NCI-H345 treated with DMSO at 0.1 percent for 48 hours (cell line): ENCODE measurements around the gene ZFYVE21.

Experiments
- DNase-seq: peaks from one replicate; lab custom pipeline; 2025; ENCODE audit not compliant: unreplicated experiment; lab: John Stamatoyannopoulos, UW

The ZFYVE21 gene

GRCh38 chr14:103736546-103737431 lies 21.2 kb downstream of the ZFYVE21 start:
- DNase-seq: no peak

GRCh38 chr14:103737432-103738045 lies 21.9 kb downstream of the ZFYVE21 start:
- no peak for DNase-seq

GRCh38 chr14:103738166-103738565 lies 22.6 kb downstream of the ZFYVE21 start:
- no peak for DNase-seq

GRCh38 chr14:103738701-103739451 lies 23.3 kb downstream of the ZFYVE21 start:
- DNase-seq: no peak

GRCh38 chr14:103739466-103739792 lies 23.8 kb downstream of the ZFYVE21 start:
- no peak for DNase-seq

GRCh38 chr14:103739793-103740501 lies 24.3 kb downstream of the ZFYVE21 start:
- no peak for DNase-seq

- no peak for DNase-seq
These were observed 25.5 kb downstream of the ZFYVE21 start for GRCh38 chr14:103740991-103741689.

GRCh38 chr14:103741876-103742275 lies 26.3 kb downstream of the ZFYVE21 start:
- no peak for DNase-seq

GRCh38 chr14:103742499-103743255 lies 27.1 kb downstream of the ZFYVE21 start:
- DNase-seq: no peak

- DNase-seq: no peak
These were observed 28.1 kb downstream of the ZFYVE21 start for GRCh38 chr14:103743691-103744090.

GRCh38 chr14:103744621-103745395 lies 29.2 kb downstream of the ZFYVE21 start:
- no peak for DNase-seq

- DNase-seq: no peak
These were observed 29.8 kb downstream of the ZFYVE21 start for GRCh38 chr14:103745424-103745823.

GRCh38 chr14:103746701-103747100 lies 31.1 kb downstream of the ZFYVE21 start:
- DNase-seq: no peak

- no peak for DNase-seq
These were observed 32.9 kb downstream of the ZFYVE21 start for GRCh38 chr14:103748534-103748857.

- DNase-seq: no peak
These were observed 33.8 kb downstream of the ZFYVE21 start for GRCh38 chr14:103749452-103749851.

GRCh38 chr14:103749860-103750259 lies 34.2 kb downstream of the ZFYVE21 start:
- no peak for DNase-seq

GRCh38 chr14:103753774-103754173 lies 38.2 kb downstream of the ZFYVE21 start:
- no peak for DNase-seq

GRCh38 chr14:103755060-103755459 lies 39.5 kb downstream of the ZFYVE21 start:
- no peak for DNase-seq

- DNase-seq: no peak
These were observed 42.6 kb downstream of the ZFYVE21 start for GRCh38 chr14:103758059-103758776.
